ENCODE measurements around the gene MROH8. TPM values are rescaled to one million over a fixed set of nuclear protein-coding genes. Genes with fewer than 3 reads are reported as not detected.

Gene MROH8
- total and polyA plus RNA-seq, 2 experiments from 2014 or later: 0.63 to 0.68 TPM

DNA sequence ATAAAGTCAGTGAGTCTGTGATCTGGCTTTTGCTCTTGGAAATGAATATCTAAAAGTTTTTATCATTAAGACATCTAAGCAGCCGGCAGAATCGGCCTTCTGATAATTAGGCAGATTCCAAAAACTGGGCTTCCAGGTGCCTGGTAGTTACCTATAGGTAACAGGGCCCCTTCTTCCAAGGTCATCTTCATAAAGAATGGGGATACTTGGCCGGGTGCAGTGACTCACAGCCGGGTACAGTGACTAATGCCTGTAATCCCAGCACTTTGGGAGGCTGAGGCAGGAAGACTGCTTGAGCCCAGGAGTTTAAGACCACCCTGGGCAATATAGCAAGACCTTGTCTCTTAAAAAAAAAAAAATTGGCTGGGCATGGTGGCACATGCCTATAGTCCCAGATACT, 70.7 kb downstream of the MROH8 start:
- Histone ChIP-seq H2AFZ (0 out of 2 replicates have a peak overlapping the region, but pooled peaks have one; percentile 66), H4K20me1 (replicated peaks; ENCODE audit: insufficient read depth) (no peaks in the 10 kb centered on the region), H3K4me3 (no peak overlapping the region), H3K27me3 (ENCODE audit: insufficient read depth) (no peaks in the 10 kb centered on the region), H3F3A (replicated peaks; ENCODE audit: low read depth) (no peaks in the 10 kb centered on the region), H3K9me2 (ENCODE audit: insufficient read depth) (no peaks in the 10 kb centered on the region), H3K4me2 (no peak overlapping the region), H3K4me1 (ENCODE audit: insufficient read depth) (no peaks in the 10 kb centered on the region), H3K27ac (ENCODE audit: low read depth) (no peak overlapping the region), H3K79me2 (replicated peaks; ENCODE audit: insufficient read depth) (no peaks in the 10 kb centered on the region), H3K36me3 (ENCODE audit: insufficient read depth) (no peaks in the 10 kb centered on the region)
- DNase-seq (ENCODE audit: low spot score) (no peak), ATAC-seq (no peak)
- Mint-ChIP-seq H3K4me3 (no peak overlapping the region), H3K4me1 (no peaks in the 10 kb centered on the region), H3K27ac (no peak overlapping the region), H3K27me3 (ENCODE audit: insufficient read depth, low read depth, poor library complexity) (no peaks in the 10 kb centered on the region), H3K36me3 (ENCODE audit: low read depth) (no peaks in the 10 kb centered on the region), H3K9me3 (no peaks in the 10 kb centered on the region)
- TF ChIP-seq, protein P1, sequence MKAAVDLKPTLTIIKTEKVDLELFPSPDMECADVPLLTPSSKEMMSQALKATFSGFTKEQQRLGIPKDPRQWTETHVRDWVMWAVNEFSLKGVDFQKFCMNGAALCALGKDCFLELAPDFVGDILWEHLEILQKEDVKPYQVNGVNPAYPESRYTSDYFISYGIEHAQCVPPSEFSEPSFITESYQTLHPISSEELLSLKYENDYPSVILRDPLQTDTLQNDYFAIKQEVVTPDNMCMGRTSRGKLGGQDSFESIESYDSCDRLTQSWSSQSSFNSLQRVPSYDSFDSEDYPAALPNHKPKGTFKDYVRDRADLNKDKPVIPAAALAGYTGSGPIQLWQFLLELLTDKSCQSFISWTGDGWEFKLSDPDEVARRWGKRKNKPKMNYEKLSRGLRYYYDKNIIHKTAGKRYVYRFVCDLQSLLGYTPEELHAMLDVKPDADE (IDR thresholded peaks at IDR 0.05): no peak
- TF ChIP-seq, protein P2, sequence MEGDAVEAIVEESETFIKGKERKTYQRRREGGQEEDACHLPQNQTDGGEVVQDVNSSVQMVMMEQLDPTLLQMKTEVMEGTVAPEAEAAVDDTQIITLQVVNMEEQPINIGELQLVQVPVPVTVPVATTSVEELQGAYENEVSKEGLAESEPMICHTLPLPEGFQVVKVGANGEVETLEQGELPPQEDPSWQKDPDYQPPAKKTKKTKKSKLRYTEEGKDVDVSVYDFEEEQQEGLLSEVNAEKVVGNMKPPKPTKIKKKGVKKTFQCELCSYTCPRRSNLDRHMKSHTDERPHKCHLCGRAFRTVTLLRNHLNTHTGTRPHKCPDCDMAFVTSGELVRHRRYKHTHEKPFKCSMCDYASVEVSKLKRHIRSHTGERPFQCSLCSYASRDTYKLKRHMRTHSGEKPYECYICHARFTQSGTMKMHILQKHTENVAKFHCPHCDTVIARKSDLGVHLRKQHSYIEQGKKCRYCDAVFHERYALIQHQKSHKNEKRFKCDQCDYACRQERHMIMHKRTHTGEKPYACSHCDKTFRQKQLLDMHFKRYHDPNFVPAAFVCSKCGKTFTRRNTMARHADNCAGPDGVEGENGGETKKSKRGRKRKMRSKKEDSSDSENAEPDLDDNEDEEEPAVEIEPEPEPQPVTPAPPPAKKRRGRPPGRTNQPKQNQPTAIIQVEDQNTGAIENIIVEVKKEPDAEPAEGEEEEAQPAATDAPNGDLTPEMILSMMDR (conservative IDR thresholded peaks at IDR 0.05; ENCODE audit: low read depth in 2 of 2): no peak
- TF ChIP-seq POLR2AphosphoS5 (IDR thresholded peaks at IDR 0.05; ENCODE audit: low read depth): no peak
- TF ChIP-seq EZH2phosphoT487 (IDR thresholded peaks at IDR 0.05; ENCODE audit: unreplicated experiment): no peak
- TF ChIP-seq ZNF331 (CRISPR knock-in tag; IDR thresholded peaks at IDR 0.05; ENCODE audit: low read depth): no peak
- no peak for TF ChIP-seq EZH2 (IDR thresholded peaks at IDR 0.05; ENCODE audit: low read depth, unreplicated experiment)
- TF ChIP-seq CREB1 (CRISPR knock-in tag; IDR thresholded peaks at IDR 0.05; ENCODE audit: low read depth): no peak
- TF ChIP-seq, protein P3, sequence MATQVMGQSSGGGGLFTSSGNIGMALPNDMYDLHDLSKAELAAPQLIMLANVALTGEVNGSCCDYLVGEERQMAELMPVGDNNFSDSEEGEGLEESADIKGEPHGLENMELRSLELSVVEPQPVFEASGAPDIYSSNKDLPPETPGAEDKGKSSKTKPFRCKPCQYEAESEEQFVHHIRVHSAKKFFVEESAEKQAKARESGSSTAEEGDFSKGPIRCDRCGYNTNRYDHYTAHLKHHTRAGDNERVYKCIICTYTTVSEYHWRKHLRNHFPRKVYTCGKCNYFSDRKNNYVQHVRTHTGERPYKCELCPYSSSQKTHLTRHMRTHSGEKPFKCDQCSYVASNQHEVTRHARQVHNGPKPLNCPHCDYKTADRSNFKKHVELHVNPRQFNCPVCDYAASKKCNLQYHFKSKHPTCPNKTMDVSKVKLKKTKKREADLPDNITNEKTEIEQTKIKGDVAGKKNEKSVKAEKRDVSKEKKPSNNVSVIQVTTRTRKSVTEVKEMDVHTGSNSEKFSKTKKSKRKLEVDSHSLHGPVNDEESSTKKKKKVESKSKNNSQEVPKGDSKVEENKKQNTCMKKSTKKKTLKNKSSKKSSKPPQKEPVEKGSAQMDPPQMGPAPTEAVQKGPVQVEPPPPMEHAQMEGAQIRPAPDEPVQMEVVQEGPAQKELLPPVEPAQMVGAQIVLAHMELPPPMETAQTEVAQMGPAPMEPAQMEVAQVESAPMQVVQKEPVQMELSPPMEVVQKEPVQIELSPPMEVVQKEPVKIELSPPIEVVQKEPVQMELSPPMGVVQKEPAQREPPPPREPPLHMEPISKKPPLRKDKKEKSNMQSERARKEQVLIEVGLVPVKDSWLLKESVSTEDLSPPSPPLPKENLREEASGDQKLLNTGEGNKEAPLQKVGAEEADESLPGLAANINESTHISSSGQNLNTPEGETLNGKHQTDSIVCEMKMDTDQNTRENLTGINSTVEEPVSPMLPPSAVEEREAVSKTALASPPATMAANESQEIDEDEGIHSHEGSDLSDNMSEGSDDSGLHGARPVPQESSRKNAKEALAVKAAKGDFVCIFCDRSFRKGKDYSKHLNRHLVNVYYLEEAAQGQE (IDR thresholded peaks at IDR 0.05; ENCODE audit: unreplicated experiment): no peak
- TF ChIP-seq STAT1 (IDR thresholded peaks at IDR 0.05; ENCODE audit: unreplicated experiment): no peak
- TF ChIP-seq, protein P4, sequence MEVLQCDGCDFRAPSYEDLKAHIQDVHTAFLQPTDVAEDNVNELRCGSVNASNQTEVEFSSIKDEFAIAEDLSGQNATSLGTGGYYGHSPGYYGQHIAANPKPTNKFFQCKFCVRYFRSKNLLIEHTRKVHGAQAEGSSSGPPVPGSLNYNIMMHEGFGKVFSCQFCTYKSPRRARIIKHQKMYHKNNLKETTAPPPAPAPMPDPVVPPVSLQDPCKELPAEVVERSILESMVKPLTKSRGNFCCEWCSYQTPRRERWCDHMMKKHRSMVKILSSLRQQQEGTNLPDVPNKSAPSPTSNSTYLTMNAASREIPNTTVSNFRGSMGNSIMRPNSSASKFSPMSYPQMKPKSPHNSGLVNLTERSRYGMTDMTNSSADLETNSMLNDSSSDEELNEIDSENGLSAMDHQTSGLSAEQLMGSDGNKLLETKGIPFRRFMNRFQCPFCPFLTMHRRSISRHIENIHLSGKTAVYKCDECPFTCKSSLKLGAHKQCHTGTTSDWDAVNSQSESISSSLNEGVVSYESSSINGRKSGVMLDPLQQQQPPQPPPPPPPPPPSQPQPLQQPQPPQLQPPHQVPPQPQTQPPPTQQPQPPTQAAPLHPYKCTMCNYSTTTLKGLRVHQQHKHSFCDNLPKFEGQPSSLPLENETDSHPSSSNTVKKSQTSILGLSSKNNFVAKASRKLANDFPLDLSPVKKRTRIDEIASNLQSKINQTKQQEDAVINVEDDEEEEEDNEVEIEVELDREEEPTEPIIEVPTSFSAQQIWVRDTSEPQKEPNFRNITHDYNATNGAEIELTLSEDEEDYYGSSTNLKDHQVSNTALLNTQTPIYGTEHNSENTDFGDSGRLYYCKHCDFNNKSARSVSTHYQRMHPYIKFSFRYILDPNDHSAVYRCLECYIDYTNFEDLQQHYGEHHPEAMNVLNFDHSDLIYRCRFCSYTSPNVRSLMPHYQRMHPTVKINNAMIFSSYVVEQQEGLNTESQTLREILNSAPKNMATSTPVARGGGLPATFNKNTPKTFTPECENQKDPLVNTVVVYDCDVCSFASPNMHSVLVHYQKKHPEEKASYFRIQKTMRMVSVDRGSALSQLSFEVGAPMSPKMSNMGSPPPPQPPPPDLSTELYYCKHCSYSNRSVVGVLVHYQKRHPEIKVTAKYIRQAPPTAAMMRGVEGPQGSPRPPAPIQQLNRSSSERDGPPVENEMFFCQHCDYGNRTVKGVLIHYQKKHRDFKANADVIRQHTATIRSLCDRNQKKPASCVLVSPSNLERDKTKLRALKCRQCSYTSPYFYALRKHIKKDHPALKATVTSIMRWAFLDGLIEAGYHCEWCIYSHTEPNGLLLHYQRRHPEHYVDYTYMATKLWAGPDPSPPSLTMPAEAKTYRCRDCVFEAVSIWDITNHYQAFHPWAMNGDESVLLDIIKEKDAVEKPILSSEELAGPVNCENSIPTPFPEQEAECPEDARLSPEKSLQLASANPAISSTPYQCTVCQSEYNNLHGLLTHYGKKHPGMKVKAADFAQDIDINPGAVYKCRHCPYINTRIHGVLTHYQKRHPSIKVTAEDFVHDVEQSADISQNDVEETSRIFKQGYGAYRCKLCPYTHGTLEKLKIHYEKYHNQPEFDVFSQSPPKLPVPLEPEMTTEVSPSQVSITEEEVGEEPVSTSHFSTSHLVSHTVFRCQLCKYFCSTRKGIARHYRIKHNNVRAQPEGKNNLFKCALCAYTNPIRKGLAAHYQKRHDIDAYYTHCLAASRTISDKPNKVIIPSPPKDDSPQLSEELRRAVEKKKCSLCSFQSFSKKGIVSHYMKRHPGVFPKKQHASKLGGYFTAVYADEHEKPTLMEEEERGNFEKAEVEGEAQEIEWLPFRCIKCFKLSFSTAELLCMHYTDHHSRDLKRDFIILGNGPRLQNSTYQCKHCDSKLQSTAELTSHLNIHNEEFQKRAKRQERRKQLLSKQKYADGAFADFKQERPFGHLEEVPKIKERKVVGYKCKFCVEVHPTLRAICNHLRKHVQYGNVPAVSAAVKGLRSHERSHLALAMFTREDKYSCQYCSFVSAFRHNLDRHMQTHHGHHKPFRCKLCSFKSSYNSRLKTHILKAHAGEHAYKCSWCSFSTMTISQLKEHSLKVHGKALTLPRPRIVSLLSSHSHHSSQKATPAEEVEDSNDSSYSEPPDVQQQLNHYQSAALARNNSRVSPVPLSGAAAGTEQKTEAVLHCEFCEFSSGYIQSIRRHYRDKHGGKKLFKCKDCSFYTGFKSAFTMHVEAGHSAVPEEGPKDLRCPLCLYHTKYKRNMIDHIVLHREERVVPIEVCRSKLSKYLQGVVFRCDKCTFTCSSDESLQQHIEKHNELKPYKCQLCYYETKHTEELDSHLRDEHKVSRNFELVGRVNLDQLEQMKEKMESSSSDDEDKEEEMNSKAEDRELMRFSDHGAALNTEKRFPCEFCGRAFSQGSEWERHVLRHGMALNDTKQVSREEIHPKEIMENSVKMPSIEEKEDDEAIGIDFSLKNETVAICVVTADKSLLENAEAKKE (CRISPR knock-in tag; IDR thresholded peaks at IDR 0.05): no peak
- TF ChIP-seq ZNF114 (CRISPR knock-in tag; IDR thresholded peaks at IDR 0.05): no peak
- TF ChIP-seq JUNB (IDR thresholded peaks at IDR 0.05; ENCODE audit: unreplicated experiment): no peak
